Prostate gland (tissue), 2 donors: Measurements from ENCODE around the gene TEX53.

Source experiments
- POLR2A ChIP-seq: fragments of 450-650 bp; IDR thresholded peaks from one replicate; pipeline ENCODE4 v1.6.1; 2016; ENCODE audit warnings: antibody characterized with exemption, mild to moderate bottlenecking
- POLR2AphosphoS5 ChIP-seq: sonication (generic); formaldehyde crosslinking; IDR thresholded peaks from one replicate; pipeline ENCODE4 v1.6.1; 2017; ENCODE audit warnings: antibody characterized with exemption
- TF ChIP-seq, protein P1 (sequence below), 4 experiments: fragments of 200-600 bp in 2 of 4; fragments of 450-650 bp in 2 of 4; sonication (generic) in 2 of 4; IDR thresholded peaks; 1 replicate in 3 of 4; 2 replicates in 1 of 4; pipeline ENCODE4 v1.5.1; 2016 to 2019; ENCODE audit warnings: antibody characterized with exemption in 4 of 4, mild to moderate bottlenecking in 2 of 4, moderate library complexity in 2 of 4

DNA sequence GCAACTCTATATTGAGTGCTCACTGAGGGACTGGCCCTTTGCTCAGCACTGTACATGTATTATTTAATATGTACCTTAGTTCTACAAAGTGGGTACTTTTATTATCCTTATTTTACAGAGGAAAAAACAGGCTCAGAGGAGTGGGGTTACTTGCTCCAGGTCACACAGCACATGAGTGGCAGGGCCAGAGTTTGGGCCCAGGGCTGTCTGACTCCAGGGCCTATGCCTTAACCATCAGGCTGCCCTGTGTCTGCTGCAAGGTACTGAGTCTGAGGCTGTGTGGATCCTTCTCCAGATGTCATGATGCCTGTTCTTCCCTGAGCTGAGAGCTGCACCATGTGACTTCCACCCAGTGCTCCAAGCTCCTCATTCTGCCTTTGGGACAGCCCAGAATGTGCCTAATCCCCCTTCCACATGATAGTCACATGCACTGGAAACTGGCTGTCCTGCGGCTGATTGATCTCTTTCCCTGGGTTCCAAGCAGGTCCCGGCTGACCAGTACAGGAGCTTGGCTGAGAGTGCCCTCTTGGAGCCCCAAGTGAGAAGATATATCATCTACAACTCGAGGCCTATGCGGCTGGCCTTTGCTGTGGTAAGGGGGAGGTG is 31.1 kb downstream of the TEX53 start:
- TF ChIP-seq, protein P1, sequence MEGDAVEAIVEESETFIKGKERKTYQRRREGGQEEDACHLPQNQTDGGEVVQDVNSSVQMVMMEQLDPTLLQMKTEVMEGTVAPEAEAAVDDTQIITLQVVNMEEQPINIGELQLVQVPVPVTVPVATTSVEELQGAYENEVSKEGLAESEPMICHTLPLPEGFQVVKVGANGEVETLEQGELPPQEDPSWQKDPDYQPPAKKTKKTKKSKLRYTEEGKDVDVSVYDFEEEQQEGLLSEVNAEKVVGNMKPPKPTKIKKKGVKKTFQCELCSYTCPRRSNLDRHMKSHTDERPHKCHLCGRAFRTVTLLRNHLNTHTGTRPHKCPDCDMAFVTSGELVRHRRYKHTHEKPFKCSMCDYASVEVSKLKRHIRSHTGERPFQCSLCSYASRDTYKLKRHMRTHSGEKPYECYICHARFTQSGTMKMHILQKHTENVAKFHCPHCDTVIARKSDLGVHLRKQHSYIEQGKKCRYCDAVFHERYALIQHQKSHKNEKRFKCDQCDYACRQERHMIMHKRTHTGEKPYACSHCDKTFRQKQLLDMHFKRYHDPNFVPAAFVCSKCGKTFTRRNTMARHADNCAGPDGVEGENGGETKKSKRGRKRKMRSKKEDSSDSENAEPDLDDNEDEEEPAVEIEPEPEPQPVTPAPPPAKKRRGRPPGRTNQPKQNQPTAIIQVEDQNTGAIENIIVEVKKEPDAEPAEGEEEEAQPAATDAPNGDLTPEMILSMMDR (IDR thresholded peaks at IDR 0.05), result no peak
- TF ChIP-seq POLR2A, result no peak
- no peak for TF ChIP-seq POLR2AphosphoS5
